Measurements from ENCODE around the gene PDLIM5. TPM values are rescaled to one million over a fixed set of nuclear protein-coding genes. Genes with fewer than 3 reads are reported as not detected.

The PDLIM5 gene
- total RNA-seq, 6 experiments from 2014 or later, result 152 to 240 (median 171) TPM

GRCh38 chr4:94676970-94677369 is 225.2 kb downstream of the PDLIM5 start:
- Mint-ChIP-seq H3K4me1 (ENCODE audit: low read depth) (peaks cover 41% of the 10 kb centered on the region), H3K27me3 (ENCODE audit: insufficient read depth) (peaks cover 3% of the 10 kb centered on the region), H3K9me3 (no peaks in the 10 kb centered on the region; the same call in 1 of the 2 replicates), H3K27ac (peak overlapping the region; percentile 20; the same call in 1 of the 2 replicates), H3K36me3 (ENCODE audit: low read depth) (no peaks in the 10 kb centered on the region), H3K4me3 (no peak overlapping the region)
- no peak for TF ChIP-seq CTCF (IDR thresholded peaks at IDR 0.05)
- DNase-seq, result peak; percentile 65

- H3K9me3 Mint-ChIP-seq, result no peaks in the 10 kb centered on the region; the same call in 1 of the 2 replicates
- TF ChIP-seq CTCF (IDR thresholded peaks at IDR 0.05), result no peak
- peaks cover 41% of the 10 kb centered on the region for H3K4me1 Mint-ChIP-seq (ENCODE audit: low read depth)
- H3K4me3 Mint-ChIP-seq, result peak overlapping the region; percentile 2
- peak; percentile 87 for DNase-seq
- H3K27me3 Mint-ChIP-seq (ENCODE audit: insufficient read depth), result peaks cover 3% of the 10 kb centered on the region
- H3K36me3 Mint-ChIP-seq (ENCODE audit: low read depth), result no peaks in the 10 kb centered on the region
- H3K27ac Mint-ChIP-seq, result peak overlapping the region; percentile 32
Measured at GRCh38 chr4:94678896-94679295, 227.2 kb downstream of the PDLIM5 start.

GRCh38 chr4:94680176-94680862 is 228.6 kb downstream of the PDLIM5 start:
- Mint-ChIP-seq H3K4me3 (no peak overlapping the region), H3K36me3 (ENCODE audit: low read depth) (no peaks in the 10 kb centered on the region), H3K27ac (no peak overlapping the region), H3K9me3 (no peaks in the 10 kb centered on the region; the same call in 1 of the 2 replicates), H3K27me3 (ENCODE audit: insufficient read depth) (peaks cover 3% of the 10 kb centered on the region), H3K4me1 (ENCODE audit: low read depth) (peaks cover 37% of the 10 kb centered on the region)
- no peak for DNase-seq
- no peak for TF ChIP-seq CTCF (IDR thresholded peaks at IDR 0.05)

GRCh38 chr4:94686086-94686485 is 234.3 kb downstream of the PDLIM5 start:
- no peaks in the 10 kb centered on the region for H3K36me3 Mint-ChIP-seq (ENCODE audit: low read depth)

GRCh38 chr4:94689155-94689860 is 237.6 kb downstream of the PDLIM5 start:
- no peak overlapping the region for H3K27ac Mint-ChIP-seq
- peaks cover 2% of the 10 kb centered on the region; the same call in 1 of the 2 replicates for H3K27me3 Mint-ChIP-seq (ENCODE audit: insufficient read depth)
- no peak for TF ChIP-seq CTCF (IDR thresholded peaks at IDR 0.05)
- peaks cover 16% of the 10 kb centered on the region for H3K4me1 Mint-ChIP-seq (ENCODE audit: low read depth)
- no peaks in the 10 kb centered on the region for H3K9me3 Mint-ChIP-seq
- H3K4me3 Mint-ChIP-seq, result no peak overlapping the region
- H3K36me3 Mint-ChIP-seq (ENCODE audit: low read depth), result no peaks in the 10 kb centered on the region
- no peak for DNase-seq

More at GRCh38 chr4:94686086-94686485, 234.3 kb downstream of the PDLIM5 start:
- H3K4me1 Mint-ChIP-seq (ENCODE audit: low read depth), result peaks cover 7% of the 10 kb centered on the region
- no peak overlapping the region for H3K4me3 Mint-ChIP-seq
- no peak for DNase-seq
- no peaks in the 10 kb centered on the region for H3K27me3 Mint-ChIP-seq (ENCODE audit: insufficient read depth)
- TF ChIP-seq CTCF (IDR thresholded peaks at IDR 0.05), result no peak
- no peaks in the 10 kb centered on the region; the same call in 1 of the 2 replicates for H3K9me3 Mint-ChIP-seq
- H3K27ac Mint-ChIP-seq, result no peak overlapping the region

All from HFFc6 (cell line).